Measurements from ENCODE around the gene TMEM271.

The TMEM271 gene

GRCh38 chr4:620201-620600 lies 44.1 kb upstream of the TMEM271 start:
- Histone ChIP-seq H3K27me3 (ENCODE audit: insufficient read depth, poor library complexity, severe bottlenecking) (no peaks in the 10 kb centered on the region), H3K9me3 (ENCODE audit: severe bottlenecking) (no peaks in the 10 kb centered on the region), H3K27ac (ENCODE audit: poor library complexity, severe bottlenecking) (no peak overlapping the region), H3K4me3 (ENCODE audit: severe bottlenecking) (no peak overlapping the region), H3K36me3 (ENCODE audit: low read depth) (no peaks in the 10 kb centered on the region), H3K4me1 (ENCODE audit: insufficient read depth, poor library complexity, severe bottlenecking) (no peaks in the 10 kb centered on the region)
- ATAC-seq (ENCODE audit: low read depth): no peak
- no peak for DNase-seq (ENCODE audit: low spot score)
- TF ChIP-seq, protein P1, sequence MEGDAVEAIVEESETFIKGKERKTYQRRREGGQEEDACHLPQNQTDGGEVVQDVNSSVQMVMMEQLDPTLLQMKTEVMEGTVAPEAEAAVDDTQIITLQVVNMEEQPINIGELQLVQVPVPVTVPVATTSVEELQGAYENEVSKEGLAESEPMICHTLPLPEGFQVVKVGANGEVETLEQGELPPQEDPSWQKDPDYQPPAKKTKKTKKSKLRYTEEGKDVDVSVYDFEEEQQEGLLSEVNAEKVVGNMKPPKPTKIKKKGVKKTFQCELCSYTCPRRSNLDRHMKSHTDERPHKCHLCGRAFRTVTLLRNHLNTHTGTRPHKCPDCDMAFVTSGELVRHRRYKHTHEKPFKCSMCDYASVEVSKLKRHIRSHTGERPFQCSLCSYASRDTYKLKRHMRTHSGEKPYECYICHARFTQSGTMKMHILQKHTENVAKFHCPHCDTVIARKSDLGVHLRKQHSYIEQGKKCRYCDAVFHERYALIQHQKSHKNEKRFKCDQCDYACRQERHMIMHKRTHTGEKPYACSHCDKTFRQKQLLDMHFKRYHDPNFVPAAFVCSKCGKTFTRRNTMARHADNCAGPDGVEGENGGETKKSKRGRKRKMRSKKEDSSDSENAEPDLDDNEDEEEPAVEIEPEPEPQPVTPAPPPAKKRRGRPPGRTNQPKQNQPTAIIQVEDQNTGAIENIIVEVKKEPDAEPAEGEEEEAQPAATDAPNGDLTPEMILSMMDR (IDR thresholded peaks at IDR 0.05; ENCODE audit: poor library complexity, severe bottlenecking): no peak

GRCh38 chr4:617644-618641 lies 41.8 kb upstream of the TMEM271 start:
- ATAC-seq (ENCODE audit: low read depth): peak; percentile 86

GRCh38 chr4:616911-617643 lies 41.0 kb upstream of the TMEM271 start:
- Histone ChIP-seq H3K36me3 (ENCODE audit: low read depth) (no peaks in the 10 kb centered on the region), H3K4me1 (ENCODE audit: insufficient read depth, poor library complexity, severe bottlenecking) (no peaks in the 10 kb centered on the region), H3K4me3 (ENCODE audit: severe bottlenecking) (no peak overlapping the region), H3K27ac (ENCODE audit: poor library complexity, severe bottlenecking) (no peak overlapping the region), H3K9me3 (ENCODE audit: severe bottlenecking) (no peaks in the 10 kb centered on the region), H3K27me3 (ENCODE audit: insufficient read depth, poor library complexity, severe bottlenecking) (no peaks in the 10 kb centered on the region)
- ATAC-seq (ENCODE audit: low read depth): no peak
- TF ChIP-seq, protein P1 (IDR thresholded peaks at IDR 0.05; ENCODE audit: poor library complexity, severe bottlenecking): no peak
- DNase-seq (ENCODE audit: low spot score): no peak

More at GRCh38 chr4:617644-618641, 41.8 kb upstream of the TMEM271 start:
- H3K36me3 ChIP-seq (ENCODE audit: low read depth): no peaks in the 10 kb centered on the region
- H3K27ac ChIP-seq (ENCODE audit: poor library complexity, severe bottlenecking): no peak overlapping the region
- no peak overlapping the region for H3K4me3 ChIP-seq (ENCODE audit: severe bottlenecking)
- no peaks in the 10 kb centered on the region for H3K9me3 ChIP-seq (ENCODE audit: severe bottlenecking)
- no peaks in the 10 kb centered on the region for H3K4me1 ChIP-seq (ENCODE audit: insufficient read depth, poor library complexity, severe bottlenecking)
- DNase-seq (ENCODE audit: low spot score): peak; percentile 48
- TF ChIP-seq, protein P1 (IDR thresholded peaks at IDR 0.05; ENCODE audit: poor library complexity, severe bottlenecking): no peak
- H3K27me3 ChIP-seq (ENCODE audit: insufficient read depth, poor library complexity, severe bottlenecking): no peaks in the 10 kb centered on the region

- ATAC-seq (ENCODE audit: low read depth) (no peak), DNase-seq (ENCODE audit: low spot score) (no peak)
- no peaks in the 10 kb centered on the region for H3K4me1 ChIP-seq (ENCODE audit: insufficient read depth, poor library complexity, severe bottlenecking)
- H3K27me3 ChIP-seq (ENCODE audit: insufficient read depth, poor library complexity, severe bottlenecking): no peaks in the 10 kb centered on the region
- TF ChIP-seq, protein P1 (IDR thresholded peaks at IDR 0.05; ENCODE audit: poor library complexity, severe bottlenecking): no peak
- H3K36me3 ChIP-seq (ENCODE audit: low read depth): no peaks in the 10 kb centered on the region
- H3K27ac ChIP-seq (ENCODE audit: poor library complexity, severe bottlenecking): no peak overlapping the region
- no peak overlapping the region for H3K4me3 ChIP-seq (ENCODE audit: severe bottlenecking)
- no peaks in the 10 kb centered on the region for H3K9me3 ChIP-seq (ENCODE audit: severe bottlenecking)
These were observed 40.0 kb upstream of the TMEM271 start for GRCh38 chr4:616091-616490.

Data from RWPE2 (cell line).